Activated CD4-positive, alpha-beta T cell treated with anti-CD3 and anti-CD28 coated beads, Interleukin-2, amount 50 U/mL, for 1 hour (primary cell): ENCODE results near the gene SP110.
A peak's percentile ranks its signal among the peaks of the same experiment; 100 is the strongest.
"Not testable (repeated sequence)": the region's sequence is repeated elsewhere in the genome, so short reads cannot be mapped to it uniquely, and the experiment has no call there.

ENCODE experiments used
- DNase-seq: peaks from one replicate; pipeline ENCODE4 v3.0.0-alpha.2; 2020

Gene SP110

DNA sequence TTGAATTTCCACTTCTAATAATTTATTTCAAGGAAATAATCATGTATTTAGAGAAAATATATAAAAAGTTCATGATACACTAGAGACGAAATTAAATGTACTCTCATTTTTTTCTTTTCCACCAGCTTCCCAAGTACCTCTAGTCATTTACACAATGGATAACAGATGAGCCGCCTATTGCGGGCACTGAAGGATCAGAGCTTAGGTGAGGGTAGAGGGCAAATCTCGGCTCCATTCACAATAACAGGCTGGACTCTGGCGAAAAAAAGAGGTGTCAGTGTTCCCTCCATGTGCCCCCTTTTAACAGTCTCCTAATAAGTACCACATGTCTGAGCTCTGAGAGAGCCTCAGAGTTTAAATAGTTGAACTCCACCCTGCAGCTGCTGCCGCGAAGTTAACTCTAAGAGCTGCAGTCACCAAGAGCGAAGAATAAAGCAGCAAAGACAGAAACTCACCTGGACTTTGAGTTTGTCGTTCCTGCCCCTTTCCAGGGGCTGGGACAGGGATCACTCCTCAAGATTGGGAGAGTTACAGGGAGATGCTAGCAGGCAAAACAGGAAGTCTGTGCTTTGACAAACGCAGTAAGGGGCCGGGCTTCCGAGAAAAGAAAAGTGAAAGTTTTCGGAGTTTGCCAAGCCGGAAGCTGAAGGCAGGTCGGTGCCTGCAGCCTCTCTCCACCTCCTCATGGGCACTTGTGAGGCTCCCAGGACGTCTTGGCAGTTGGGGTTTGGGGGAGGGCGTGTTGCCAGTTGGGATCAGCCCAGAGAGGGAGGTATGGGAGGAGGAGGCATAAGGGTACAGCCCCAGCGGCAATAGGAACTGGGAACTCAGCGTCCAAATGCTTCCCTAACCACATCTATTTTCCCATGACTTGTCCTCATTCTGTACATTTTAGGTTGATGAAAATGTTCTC is at the start of gene SP110:
TSS of gene SP110 (minus strand) at position 566 of the 913 bp plus-strand sequence. CDS start 3,057 bp downstream, outside the sequence.
- DNase-seq: peak; percentile 61

DNA sequence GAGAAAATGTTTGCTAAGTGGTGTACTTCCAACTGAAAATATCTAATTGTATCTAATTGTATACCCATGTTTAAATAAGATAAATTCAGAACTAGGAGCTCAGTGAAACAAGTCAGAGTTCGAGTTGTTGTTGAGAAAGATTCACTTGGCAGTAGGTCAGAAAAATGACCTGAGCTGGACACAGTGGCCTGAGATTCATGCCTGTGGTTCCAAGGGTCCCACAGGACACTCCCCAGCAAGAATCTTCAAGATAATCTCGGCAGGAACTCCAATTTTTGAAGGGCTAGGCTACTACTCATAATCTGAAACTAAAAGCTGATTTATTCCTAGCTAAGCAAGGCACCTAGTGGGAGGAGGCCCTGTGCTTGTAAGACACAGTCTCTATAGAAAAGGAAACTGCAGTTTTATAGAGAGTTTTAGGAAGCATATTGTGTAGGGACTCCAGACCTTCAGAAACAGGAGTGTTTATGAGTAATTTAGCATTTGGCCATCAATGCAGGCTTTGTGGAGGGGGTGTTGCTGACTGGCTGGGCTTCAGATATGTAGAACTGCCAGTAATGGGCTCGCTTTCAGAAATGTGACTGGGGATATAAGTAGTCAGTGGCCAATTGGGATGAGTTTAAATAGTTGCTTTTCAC is 48.9 kb upstream of the SP110 start:
- DNase-seq: no peak

DNA sequence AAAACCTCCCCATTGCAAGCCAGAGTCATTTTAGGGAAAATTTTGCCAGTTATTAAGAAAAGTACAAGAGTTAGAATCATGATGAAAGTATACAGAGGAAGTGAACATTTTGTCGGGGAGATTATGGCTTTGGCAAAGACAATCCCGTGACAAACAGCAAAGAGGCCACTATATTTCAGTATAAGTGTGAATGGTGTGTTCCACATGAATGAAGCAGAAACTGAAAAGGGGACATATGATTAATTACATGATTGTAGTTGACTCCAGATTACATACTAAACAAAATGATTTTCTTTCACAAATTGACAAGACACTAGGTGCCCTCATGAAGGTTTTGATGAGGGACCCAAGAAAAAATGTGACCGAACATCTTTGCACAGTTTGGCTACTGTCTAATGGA is 47.8 kb upstream of the SP110 start:
- no peak for DNase-seq

DNA sequence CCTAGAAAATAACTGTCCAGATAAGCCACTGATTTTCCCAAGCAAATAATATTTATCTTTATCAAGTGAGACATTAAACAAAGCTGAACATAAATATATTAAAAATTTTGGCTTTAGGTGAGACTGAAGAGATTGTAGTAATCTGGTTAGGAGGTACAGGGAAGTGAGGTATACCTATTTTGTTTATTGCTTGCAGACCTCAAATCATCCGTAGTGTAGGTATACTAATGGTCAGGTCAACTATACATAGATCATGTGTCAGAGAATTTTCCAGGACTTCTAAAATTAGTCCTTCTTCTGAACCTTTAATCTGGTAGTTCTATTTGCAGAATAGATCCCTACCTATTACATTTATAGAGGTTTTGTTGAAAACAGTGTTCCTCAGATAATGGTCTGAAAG is 47.3 kb upstream of the SP110 start:
- DNase-seq: no peak

DNA sequence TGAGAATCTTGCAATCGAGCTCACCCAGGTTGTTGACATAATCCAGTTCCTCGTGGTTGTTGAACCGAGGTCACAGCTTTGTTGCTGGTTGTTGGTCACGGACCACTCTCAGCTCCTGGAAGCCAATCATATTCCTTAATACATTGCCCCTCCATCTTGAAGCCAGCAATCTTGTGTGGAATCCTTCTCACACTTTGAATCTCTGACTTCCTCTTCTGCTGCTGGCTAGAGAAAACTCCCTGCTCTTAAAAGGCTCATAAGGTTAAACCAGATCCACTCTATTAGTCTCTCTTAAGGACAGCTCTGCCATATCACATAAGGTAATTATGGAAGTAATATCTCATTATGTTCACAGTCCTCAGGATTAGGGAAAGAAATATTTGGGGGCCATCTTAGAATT is 46.9 kb upstream of the SP110 start:
- DNase-seq: no peak

DNA sequence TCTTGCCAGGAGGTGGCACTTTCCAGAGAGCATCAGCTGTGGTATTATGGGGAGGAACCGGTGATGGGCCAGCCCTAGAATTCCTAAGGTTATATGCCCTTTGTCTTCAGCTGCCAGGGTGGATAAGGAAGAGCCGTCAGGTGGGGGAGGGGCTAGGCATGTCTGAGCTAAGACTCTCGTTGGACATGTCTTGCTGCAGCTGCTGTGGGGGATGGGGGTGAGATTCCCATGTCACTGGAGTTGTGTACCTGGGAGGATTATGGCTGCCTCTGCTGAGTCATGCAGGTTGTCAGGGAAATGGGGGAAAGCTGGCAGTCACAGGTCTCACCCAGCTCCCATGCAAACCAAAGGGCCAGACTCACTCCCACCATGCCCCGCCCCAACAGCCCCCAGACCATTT is 45.2 kb upstream of the SP110 start:
- DNase-seq: not testable (repeated sequence)

DNA sequence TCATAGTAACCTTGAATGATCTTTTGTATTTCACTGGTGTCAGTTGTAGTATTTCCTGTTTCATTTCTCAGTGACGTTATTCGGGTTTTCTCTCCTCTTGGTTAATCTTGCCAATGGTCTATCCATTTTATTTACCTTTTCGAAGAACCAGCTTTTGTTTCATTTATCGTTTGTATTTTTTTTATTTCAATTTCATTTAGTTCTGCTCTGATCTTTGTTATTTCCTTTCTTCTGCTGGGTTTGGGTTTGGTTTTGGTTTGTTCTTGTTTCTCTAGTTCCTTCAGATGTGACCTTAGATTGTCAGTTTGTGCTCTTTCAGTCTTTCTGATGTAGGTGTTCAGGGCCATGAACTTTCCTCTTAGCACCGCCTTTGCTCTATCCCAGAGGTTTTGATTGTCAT is 42.5 kb upstream of the SP110 start:
- no peak for DNase-seq

DNA sequence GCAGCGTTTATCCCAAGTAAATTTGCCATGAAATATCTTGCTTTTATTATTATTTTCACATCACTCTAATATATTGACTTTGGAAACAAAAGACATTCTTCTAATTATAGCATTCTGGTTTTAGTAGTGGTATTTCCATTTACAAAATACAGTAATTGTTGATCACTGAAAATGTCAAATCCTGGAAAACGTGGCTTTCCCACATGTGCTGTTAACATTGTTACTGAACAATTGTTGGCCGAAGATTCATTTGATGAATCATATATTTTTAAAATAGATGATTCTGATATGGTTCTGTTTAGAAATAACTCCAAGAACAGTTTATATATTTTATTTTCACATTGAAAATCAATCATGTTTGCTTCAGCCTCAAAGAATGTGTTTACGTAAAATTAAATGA is 38.7 kb upstream of the SP110 start:
- no peak for DNase-seq

DNA sequence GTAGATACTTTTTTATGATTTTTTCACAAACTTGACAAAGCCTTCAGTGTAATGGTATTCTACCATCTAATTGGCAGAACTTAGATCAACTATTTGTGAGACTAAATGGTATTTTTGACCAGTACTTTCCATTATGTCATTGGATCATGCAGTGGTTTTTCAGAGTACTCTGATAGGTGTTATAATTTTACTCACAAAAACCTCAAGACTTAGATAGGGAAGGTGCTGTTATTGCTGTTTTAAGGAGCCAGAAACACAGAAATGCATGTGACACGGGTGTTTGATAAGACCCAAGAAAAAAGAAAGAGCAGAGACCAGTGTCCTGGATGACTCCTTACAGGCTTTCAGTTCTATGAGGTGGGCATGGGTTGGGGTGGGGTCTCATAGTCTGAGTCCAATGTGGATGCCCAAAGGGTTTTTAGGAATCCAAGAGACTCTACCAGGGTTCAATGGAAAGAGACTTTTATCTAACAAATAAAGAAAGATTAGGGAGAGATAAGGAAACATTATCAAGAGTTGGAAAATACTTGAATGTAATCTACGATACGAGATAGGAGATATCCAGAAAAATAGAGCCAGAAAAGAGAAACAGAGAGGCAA is 37.0 kb upstream of the SP110 start:
- no peak for DNase-seq

DNA sequence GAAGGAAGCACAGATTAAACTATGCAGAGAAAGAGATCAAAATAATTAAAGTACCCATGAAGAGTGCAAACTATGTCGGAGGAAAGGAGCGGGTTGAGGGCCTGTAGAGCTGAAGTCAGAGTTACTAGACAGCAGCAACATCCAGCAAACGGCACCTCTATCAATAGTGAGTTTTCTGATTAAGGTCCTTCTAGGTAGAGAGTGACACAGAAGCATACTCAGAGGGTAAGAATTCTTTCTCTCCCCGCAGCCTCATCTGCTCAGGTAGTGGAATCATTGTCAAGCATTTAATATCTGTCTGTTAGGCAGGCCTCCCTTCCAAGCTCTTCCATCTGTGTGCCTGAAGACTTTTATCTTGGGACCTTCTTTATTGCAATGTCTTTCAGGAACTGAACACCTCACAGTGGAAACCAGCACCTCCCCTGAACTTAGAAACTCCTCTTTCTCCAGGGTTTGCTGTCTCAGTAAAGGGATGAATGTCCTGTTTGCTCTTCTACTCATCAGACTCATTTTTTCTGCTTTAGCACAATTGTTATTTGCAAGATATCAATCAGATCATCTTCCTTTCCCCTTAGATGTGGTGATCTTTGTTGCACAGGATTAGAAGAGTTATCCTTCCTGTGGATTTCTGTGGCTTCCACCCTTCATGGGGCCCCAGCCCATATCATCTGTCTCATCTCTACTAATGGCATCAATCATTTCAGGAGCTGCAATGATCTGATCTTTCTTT is 34.5 kb upstream of the SP110 start:
- DNase-seq: peak; percentile 13

DNA sequence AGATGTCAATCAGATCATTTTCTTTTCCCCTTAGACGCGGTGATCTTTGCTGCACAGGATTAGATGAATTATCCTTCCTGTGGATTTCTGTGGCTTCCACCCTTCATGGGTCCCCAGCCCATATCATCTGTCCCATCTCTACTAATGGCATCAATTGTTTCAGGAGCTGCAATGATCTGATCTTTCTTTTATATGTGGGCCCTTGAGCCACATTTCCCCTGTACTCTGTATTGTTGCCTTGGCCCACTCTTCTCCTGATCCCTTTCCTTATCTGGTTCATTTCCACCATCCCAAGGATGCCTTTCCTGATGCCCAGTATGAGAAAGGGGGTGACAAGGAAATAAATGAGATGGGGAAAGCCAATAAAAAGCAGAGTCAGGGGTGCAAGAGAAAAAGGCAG is 30.4 kb upstream of the SP110 start:
- no peak for DNase-seq

DNA sequence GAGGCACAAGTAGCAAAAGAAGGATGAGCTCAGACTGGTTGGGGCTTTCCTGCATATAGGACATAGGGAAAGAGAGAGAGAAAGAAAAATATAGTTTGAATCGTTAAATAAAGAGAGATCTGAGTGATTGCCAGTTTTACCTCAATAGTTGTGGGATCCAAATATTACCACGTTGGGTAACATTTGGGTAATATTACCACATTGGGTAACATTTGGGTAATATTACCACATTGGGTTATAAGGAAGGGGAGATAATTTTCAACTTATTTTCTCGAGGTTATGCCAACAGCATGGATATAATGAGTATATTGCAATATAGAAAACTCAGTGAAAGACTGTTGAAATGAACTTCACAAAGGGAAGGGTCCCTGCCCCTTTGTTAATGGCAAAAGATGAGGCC is 26.4 kb upstream of the SP110 start:
- DNase-seq: no peak

DNA sequence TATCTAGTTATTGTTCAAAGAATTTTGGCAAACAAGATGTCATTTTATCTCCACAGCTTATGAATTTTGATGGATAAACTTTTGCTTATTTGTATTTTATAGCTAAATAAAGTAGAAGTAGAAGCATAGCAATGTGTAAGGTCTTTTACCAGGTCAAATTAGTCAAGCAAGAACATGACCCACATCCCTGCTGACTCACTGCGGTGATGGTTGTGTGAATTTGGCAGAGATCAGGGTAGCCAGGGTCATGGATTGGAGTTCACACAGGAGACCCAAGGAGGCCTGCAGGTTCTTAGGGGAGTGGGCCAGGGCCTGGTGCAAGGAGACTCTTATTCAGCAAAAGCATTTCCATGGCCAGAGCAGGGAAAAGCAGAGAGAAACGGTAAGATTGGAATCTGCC is 24.4 kb upstream of the SP110 start:
- no peak for DNase-seq

DNA sequence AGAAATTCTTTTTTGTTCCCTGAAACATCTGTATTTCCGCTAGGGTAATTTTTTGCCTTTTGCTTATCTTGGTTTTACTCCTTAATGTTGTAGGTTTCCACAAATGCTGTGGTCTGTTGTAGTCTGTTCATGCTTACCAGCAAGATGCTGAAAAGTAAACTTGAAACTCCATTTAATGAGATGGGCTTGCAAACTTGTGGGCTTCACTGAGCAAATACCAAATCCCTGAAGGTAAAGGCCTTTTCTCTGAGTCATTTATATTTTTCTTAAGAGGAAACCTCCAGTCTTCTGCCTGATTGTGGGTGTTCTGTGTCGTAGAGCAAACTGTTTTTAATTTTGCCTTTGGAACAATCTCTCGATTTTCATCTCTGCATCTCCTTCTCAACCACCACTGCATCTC is 15.1 kb upstream of the SP110 start:
- DNase-seq: no peak

DNA sequence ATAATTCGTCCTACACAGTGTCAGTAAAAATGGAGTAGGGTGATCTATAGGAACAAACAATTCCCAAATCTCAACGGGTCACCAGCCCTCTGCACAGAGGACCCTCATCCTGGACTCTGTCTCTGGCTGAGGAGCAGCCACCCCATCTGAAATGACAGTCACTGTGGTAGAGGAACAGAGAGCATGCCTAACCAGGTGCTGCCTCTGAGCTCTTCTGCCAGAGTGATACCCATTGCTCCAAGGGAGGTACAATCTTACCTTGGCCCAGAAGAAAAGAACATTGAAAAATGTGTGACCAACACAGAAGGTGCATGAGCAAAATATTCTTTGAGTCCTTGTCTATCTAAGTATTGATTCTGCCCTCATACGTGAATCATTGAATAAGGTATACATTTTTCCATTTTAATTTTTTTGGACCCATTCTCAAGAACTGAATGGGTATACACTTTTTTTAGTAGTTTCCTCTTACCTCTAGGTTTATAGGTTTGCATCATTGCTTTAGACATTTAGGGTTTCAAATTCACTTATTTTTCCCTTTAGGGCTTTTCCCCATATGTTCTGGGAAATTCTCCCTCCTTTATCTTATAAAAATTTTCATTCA is 14.4 kb upstream of the SP110 start:
- DNase-seq: no peak

DNA sequence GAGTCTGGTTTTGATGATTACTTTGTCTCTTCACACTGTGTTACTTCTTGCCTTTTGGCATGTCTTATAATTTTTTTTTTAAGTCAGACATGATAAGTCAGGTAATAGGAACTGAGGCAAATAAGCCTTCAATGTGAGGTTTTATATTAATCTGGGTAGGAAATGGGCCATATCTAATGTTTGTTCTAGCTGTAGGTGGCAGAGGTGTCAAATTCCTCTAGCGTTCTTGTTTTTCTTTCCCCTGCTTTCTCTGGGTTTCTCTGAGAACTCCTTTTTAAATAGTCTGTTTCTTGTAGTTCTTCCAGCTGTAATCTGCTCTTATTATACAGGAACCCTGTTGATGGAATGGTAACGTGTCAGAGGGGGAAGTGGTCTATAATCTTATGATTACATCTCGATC is 11.5 kb upstream of the SP110 start:
- no peak for DNase-seq

DNA sequence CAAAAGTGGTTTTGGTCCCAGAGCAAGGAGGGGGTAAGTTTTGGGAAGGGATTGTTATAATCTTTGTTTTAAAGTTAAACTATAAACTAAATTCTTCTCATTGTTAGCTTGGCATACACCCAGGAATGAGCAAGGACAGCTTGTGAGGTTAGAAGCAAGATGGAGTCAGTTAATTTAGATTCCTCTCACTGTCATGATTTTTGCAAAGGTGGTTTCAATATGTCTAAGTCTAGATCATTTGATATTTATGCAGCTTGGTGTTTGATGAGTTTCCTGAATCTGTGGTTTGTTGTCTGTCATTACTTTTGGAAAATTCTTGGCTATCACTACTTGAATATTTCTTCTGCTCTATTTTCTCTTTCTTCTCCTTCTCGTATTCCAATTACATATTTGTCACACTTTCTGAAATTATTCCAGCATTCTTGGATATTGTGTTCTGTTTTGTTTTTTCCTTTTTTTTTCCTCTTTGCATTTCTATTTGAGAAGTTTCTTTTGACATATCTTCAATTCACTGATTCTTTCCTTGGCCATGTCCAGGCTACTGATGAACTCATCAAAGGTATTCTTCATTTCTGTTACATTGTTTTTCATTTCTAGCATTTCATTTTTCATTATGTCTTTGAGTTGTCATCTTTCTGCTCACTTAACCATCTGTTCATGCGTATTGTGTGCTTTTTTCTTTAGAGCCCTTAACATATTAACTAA is 10.9 kb upstream of the SP110 start:
- no peak for DNase-seq

DNA sequence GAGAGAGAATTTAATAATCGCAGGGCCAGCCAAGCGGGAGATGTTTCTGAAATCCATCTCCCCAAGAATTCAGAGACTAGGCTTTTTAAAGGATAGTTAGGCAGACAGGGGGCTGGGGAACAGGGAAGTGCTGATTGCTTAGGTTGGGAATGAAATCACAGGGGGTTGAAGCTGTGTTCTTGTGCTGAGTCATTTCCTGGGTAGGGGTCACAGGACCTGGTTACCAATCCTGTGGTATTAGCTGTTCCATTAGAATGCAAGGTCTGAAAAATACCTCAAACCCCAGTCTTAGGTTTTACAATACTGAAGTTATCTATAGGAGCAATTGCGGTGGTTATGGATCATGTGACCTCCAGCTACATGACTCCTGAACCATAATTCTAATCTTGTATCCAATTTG is 10.3 kb upstream of the SP110 start:
- no peak for DNase-seq

DNA sequence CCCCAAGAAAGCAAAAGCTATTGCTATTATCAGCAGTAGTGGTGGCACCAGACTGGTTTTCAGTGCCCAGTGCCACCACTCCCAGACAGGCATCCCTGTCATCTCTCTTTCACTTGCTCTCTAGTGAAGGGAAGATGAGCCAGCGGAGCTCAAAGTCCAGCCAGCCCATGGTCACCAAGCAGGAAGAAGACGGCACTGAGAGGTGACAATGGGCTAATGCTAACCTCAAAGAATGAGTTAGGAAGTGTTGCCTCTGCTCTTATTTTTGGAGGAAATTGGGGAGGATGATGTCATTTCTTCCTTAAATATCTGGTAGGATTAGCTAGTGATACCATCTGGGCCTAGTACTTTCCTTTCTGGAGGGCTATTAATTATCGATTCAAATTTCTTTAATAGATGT is 7.4 kb upstream of the SP110 start:
- no peak for DNase-seq

DNA sequence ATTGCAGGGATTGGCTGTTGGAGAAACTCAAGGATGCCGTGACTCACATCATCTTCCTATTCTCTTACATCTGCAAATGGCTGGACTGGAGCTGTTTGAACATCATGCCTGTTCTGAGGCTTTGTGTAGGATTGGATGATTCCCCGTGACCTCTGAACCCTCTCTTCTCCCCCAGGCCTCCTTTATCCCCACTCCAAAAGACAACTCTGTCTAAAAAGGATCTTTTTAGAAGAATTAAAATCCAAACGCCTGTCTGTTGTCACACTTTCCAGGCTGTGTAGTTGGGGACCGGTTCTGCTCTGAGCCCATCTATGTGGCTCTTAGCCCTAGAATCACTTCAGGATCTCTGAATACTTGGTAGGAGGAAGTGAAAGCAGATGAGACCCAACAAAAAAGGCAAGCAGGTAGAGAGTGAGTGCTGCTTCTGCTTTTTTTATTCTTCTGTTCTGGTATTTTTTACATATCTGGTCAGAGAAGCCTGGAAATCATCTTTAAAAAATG is 6.3 kb upstream of the SP110 start:
- DNase-seq: peak; percentile 15

DNA sequence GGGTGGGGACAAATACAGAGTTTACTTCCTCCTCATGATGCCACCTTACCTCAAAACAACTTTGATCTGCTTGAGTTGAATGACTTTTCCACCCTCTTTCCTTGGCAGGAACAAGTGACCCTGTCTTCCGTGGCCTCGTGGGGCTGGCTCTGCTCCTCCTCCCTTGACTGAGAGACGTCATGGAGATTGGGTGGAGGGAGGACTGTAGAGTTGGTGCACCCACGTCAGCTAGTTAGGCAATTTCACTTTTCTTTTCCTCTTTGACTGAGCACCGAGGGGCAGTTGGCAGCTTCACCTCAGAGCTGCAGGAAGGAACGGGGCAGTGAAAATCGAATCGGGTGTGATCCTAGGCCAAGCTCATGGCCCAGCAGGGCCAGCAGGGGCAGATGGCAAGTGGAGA is 5.7 kb upstream of the SP110 start, which contains the start of gene SP140:
TSS of gene SP140 (plus strand) at position 251 of the 400 bp plus-strand sequence. CDS start at position 360, 109 bp downstream.
- peak; percentile 77 for DNase-seq

DNA sequence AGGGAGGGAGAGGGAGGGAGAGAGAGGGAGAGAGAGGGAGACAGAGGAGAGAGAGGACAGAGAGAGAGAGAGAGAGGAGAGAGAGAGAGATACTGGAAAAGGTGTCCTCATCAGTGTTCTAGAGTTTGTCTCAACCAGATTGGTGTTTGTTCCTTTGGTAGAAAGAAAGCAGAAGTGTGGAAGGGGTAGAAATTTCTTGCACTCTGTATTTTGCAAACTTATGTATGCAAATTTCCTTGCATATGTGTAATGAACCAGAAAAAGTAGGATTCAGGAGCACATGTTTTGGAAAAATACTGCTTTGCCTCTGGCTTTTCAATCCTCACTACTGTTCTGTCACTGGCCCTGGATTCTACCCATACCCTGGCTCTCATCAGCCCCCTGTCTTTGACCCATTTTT is 4.7 kb upstream of the SP110 start:
- DNase-seq: no peak
